ENCODE data around the gene PROSER3.

- no peak for TF ChIP-seq POLR2A (IDR thresholded peaks at IDR 0.05; ENCODE audit: low read depth, low read length)
- TF ChIP-seq POLR2AphosphoS5 (IDR thresholded peaks at IDR 0.05; ENCODE audit: insufficient read depth, low read depth, low read length): no peak
- TF ChIP-seq, protein P1, sequence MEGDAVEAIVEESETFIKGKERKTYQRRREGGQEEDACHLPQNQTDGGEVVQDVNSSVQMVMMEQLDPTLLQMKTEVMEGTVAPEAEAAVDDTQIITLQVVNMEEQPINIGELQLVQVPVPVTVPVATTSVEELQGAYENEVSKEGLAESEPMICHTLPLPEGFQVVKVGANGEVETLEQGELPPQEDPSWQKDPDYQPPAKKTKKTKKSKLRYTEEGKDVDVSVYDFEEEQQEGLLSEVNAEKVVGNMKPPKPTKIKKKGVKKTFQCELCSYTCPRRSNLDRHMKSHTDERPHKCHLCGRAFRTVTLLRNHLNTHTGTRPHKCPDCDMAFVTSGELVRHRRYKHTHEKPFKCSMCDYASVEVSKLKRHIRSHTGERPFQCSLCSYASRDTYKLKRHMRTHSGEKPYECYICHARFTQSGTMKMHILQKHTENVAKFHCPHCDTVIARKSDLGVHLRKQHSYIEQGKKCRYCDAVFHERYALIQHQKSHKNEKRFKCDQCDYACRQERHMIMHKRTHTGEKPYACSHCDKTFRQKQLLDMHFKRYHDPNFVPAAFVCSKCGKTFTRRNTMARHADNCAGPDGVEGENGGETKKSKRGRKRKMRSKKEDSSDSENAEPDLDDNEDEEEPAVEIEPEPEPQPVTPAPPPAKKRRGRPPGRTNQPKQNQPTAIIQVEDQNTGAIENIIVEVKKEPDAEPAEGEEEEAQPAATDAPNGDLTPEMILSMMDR (IDR thresholded peaks at IDR 0.05; ENCODE audit: extremely low read depth in 1 of 2, insufficient read depth in 1 of 2, low read depth in 1 of 2, low read length in 2 of 2): no peak
- TF ChIP-seq, protein P2, sequence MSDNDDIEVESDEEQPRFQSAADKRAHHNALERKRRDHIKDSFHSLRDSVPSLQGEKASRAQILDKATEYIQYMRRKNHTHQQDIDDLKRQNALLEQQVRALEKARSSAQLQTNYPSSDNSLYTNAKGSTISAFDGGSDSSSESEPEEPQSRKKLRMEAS (IDR thresholded peaks at IDR 0.05; ENCODE audit: insufficient read depth, insufficient read length): no peak
- TF ChIP-seq JUN (IDR thresholded peaks at IDR 0.05; ENCODE audit: borderline replicate concordance, insufficient read depth, insufficient read length, low read depth): no peak
- no peak for TF ChIP-seq EZH2 (IDR thresholded peaks at IDR 0.05; ENCODE audit: borderline replicate concordance, low read depth, low read length, severe bottlenecking)
- TF ChIP-seq FOS (IDR thresholded peaks at IDR 0.05; ENCODE audit: borderline replicate concordance, insufficient read depth, low read length): no peak
- no peak for TF ChIP-seq GATA2 (IDR thresholded peaks at IDR 0.05; ENCODE audit: insufficient read depth, insufficient read length, low read depth, low read length)
Observed at GRCh38 chr19:35788205-35788960, 30.4 kb downstream of the PROSER3 start.
